Smooth muscle cell (in vitro differentiated cells): ENCODE results near the gene FGFR4. TPM values are rescaled to one million over a fixed set of nuclear protein-coding genes. Genes with fewer than 3 reads are reported as not detected.
A peak's percentile ranks its signal among the peaks of the same experiment; 100 is the strongest.

Source experiments
- DNase-seq: peaks from one replicate; lab custom pipeline; 2025; ENCODE audit not compliant: unreplicated experiment; lab: John Stamatoyannopoulos, UW
- H2AFZ ChIP-seq: fragments of 200-600 bp; sonication (generic); 2 replicates; pipeline ENCODE4 v1.6.0; 2016; ENCODE audit warnings: antibody characterized with exemption, low read depth, mild to moderate bottlenecking
- H3F3A ChIP-seq: fragments of 200-600 bp; sonication (generic); 2 replicates; pipeline ENCODE4 v1.6.0; 2017; ENCODE audit warnings: antibody characterized with exemption, low read depth
- H3K27ac ChIP-seq: fragments of 200-600 bp; sonication (generic); 2 replicates; pipeline ENCODE4 v1.5.1; 2016; ENCODE audit warnings: low read depth, mild to moderate bottlenecking
- H3K27me3 ChIP-seq: fragments of 200-600 bp; sonication (generic); 2 replicates; pipeline ENCODE4 v1.6.1; 2016; ENCODE audit warnings: low read depth, mild to moderate bottlenecking
- H3K36me3 ChIP-seq: fragments of 200-600 bp; sonication (generic); 2 replicates; pipeline ENCODE4 v1.5.1; 2016; ENCODE audit warnings: low read depth
- H3K4me1 ChIP-seq: fragments of 200-600 bp; sonication (generic); 2 replicates; pipeline ENCODE4 v1.5.1; 2016; ENCODE audit warnings: low read depth
- H3K4me2 ChIP-seq: fragments of 200-600 bp; sonication (generic); 2 replicates; pipeline ENCODE4 v1.6.0; 2016; ENCODE audit warnings: mild to moderate bottlenecking
- H3K4me3 ChIP-seq: fragments of 200-600 bp; sonication (generic); 2 replicates; pipeline ENCODE4 v1.5.1; 2016; ENCODE audit warnings: mild to moderate bottlenecking
- H3K79me2 ChIP-seq: fragments of 200-600 bp; sonication (generic); 2 replicates; pipeline ENCODE4 v1.6.0; 2016; ENCODE audit warnings: low read depth, mild to moderate bottlenecking
- H3K9ac ChIP-seq: fragments of 200-600 bp; sonication (generic); 2 replicates; pipeline ENCODE4 v1.6.0; 2016; ENCODE audit warnings: low read depth
- H3K9me3 ChIP-seq: fragments of 200-600 bp; sonication (generic); replicated peaks from 2 replicates; pipeline ENCODE4 v1.5.1; 2016; ENCODE audit warnings: low read depth
- H4K20me1 ChIP-seq: fragments of 200-600 bp; sonication (generic); 2 replicates; pipeline ENCODE4 v1.6.0; 2016; ENCODE audit warnings: low read depth
- WGBS: methylation state at CpG from one replicate; pipeline ENCODE4 v1.1.7; 2016; ENCODE audit warnings: low lambda C conversion rate; 5-methylcytosine and 5-hydroxymethylcytosine counted together
- polyA plus RNA-seq: library from polyadenylated mRNA; unstranded; fragments of >200 nt; fragmentation: Nextera tagmentation; extraction: Ambion mirVana; gene quantifications from 2 replicates; pipeline ENCODE4 v1.2.1, GENCODE V29; 2016
- total RNA-seq: library from RNA; depleted of rRNA; stranded (reverse); fragments of >200 nt; gene quantifications from 2 replicates; pipeline ENCODE4 v1.2.3, GENCODE V29; 2014
- TF ChIP-seq, protein P1 (sequence below): fragments of 200-600 bp; sonication (generic); IDR thresholded peaks from 2 replicates; pipeline ENCODE4 v1.5.1; 2017; ENCODE audit warnings: borderline replicate concordance, mild to moderate bottlenecking, antibody characterized with exemption; ENCODE audit not compliant: insufficient read depth, poor library complexity, severe bottlenecking

The FGFR4 gene
- total and polyA plus RNA-seq, 2 experiments from 2014 or later = 0.90 to 1.1 TPM

DNA sequence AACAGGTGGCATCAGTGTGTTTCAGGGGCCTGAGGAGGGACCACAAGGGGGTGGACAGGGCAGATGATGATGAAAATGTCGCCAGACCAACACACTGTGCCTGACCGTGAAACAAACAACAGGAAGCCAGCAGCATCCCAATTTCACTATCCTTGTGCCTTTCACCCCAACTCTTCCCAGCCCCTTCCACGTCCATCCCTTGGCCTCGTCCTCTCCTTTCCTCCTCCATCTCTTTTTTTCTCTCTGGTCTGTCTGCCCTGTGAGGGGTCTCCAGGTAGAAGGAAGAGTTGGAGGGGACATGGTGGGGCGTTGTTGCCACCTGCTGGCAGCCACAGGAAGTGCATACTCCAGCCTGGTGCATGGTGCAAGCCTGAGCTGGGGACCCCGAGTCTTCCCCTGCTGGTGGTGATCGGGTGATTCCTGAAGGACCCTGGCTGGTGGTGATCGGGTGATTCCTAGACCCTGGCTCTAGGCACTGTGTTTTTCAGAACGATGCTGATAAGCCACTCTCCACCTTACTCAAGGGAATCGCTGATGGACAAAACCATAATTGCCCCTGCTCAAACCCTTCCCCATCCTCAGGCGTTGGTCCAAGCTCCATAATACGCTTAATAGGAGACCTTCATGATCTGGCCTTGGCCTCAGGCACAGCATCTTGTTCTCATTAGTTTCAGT lies 25.1 kb downstream of the FGFR4 start:
- H3K4me3 ChIP-seq = no peak overlapping the region
- H4K20me1 ChIP-seq = no peaks in the 10 kb centered on the region
- no peaks in the 10 kb centered on the region for H3K9me3 ChIP-seq
- peak; percentile 20 for DNase-seq
- H3K9ac ChIP-seq = no peak overlapping the region
- H3K4me1 ChIP-seq = no peaks in the 10 kb centered on the region
- TF ChIP-seq, protein P1, sequence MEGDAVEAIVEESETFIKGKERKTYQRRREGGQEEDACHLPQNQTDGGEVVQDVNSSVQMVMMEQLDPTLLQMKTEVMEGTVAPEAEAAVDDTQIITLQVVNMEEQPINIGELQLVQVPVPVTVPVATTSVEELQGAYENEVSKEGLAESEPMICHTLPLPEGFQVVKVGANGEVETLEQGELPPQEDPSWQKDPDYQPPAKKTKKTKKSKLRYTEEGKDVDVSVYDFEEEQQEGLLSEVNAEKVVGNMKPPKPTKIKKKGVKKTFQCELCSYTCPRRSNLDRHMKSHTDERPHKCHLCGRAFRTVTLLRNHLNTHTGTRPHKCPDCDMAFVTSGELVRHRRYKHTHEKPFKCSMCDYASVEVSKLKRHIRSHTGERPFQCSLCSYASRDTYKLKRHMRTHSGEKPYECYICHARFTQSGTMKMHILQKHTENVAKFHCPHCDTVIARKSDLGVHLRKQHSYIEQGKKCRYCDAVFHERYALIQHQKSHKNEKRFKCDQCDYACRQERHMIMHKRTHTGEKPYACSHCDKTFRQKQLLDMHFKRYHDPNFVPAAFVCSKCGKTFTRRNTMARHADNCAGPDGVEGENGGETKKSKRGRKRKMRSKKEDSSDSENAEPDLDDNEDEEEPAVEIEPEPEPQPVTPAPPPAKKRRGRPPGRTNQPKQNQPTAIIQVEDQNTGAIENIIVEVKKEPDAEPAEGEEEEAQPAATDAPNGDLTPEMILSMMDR = peak; percentile 94
- WGBS = 41% methylated on average over 12 of the region's 12 CpGs
- H3K27ac ChIP-seq = no peak overlapping the region
- no peaks in the 10 kb centered on the region for H3F3A ChIP-seq
- H3K79me2 ChIP-seq = no peaks in the 10 kb centered on the region
- H3K27me3 ChIP-seq = no peaks in the 10 kb centered on the region
- H2AFZ ChIP-seq = no peak overlapping the region
- H3K4me2 ChIP-seq = no peak overlapping the region
- no peaks in the 10 kb centered on the region for H3K36me3 ChIP-seq

DNA sequence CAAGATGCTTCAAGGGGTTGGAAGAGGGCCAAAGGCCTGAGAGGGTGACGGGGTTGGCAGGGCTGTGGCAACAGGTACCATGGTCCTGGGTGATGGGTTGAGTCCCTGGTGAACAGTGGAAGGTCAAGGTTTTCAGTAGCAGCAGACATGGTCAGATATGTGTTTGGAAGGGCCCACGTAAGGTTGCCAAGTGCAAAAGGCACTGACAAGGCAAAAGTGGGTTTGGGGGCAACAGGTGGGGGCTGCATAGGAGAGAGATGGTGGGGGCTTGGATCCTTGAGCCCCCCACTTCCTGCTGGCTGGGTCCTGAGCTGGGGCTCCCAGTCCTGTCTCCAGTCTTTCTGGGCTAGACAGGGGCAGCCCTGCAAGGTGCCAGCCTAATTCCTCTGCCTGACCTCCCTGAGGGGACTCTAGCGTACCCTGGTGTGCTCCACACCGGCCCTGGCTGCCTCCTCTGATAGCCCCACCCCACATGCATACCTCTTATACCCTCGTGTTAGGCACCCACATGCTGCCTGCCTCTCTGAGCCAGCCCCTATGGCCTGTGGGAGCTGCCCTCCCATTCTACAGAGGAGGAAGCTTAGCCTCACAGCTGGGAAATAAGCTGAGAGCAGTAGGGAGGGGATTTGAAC lies 26.0 kb downstream of the FGFR4 start:
- Histone ChIP-seq H3K36me3 (no peaks in the 10 kb centered on the region), H3K4me3 (no peak overlapping the region), H4K20me1 (no peaks in the 10 kb centered on the region), H3K4me2 (no peak overlapping the region), H3K79me2 (no peaks in the 10 kb centered on the region), H2AFZ (no peak overlapping the region), H3K4me1 (no peaks in the 10 kb centered on the region), H3F3A (no peaks in the 10 kb centered on the region), H3K9me3 (no peaks in the 10 kb centered on the region), H3K27ac (no peak overlapping the region), H3K27me3 (no peaks in the 10 kb centered on the region), H3K9ac (no peak overlapping the region)
- no peak for DNase-seq
- 71% methylated on average over 5 of the region's 5 CpGs for WGBS
- TF ChIP-seq, protein P1 = no peak

DNA sequence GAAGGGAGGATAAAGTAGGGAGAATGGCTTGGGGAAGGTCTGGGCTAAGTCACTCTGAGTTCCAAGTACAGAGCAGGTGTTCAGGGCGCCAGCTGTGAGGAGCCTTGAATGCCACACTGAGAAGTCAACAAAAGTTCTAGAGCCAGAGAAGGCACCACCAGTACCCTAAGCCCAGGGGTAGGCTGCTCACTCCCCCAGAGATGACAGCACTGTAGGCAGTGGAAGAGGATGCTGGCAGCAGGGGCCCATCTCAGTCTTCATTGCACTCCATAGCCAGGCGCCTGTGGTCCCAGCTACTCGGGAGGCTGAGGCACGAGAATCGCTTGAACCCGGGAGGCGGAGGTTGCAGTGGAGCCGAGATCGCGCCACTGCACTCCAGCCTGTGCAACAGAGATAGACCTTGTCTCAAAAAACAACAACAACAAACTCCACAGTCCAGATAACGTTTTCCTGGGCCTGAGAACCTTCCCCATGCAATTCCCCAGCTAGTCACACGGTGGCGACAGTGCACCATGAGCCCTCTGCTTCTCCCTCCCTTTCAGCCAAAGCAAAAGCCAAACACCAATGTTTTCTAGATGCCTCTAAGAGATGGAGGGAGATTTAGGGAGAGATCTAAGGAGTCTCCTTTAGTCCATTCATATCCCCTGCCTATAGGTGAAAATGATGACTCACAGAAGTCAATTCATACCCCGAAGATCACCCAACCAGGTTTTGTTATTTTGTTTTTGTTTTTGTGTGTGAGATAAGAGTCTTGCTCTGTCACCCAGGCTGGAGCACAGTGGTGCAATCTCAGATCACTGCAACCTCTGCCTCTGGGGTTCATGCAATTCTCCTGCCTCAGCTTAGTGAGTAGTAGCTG lies 27.1 kb downstream of the FGFR4 start:
- H3K79me2 ChIP-seq = no peaks in the 10 kb centered on the region
- H3K36me3 ChIP-seq = no peaks in the 10 kb centered on the region
- peak; percentile 43 for DNase-seq
- no peaks in the 10 kb centered on the region for H4K20me1 ChIP-seq
- H3K4me3 ChIP-seq = no peak overlapping the region
- no peak overlapping the region for H3K4me2 ChIP-seq
- TF ChIP-seq, protein P1 = peak; percentile 98
- WGBS = 19% methylated on average over 14 of the region's 14 CpGs
- H3K9me3 ChIP-seq = no peaks in the 10 kb centered on the region
- H2AFZ ChIP-seq = no peak overlapping the region
- no peak overlapping the region for H3K27ac ChIP-seq
- H3K4me1 ChIP-seq = no peaks in the 10 kb centered on the region
- H3K27me3 ChIP-seq = no peaks in the 10 kb centered on the region
- H3K9ac ChIP-seq = no peak overlapping the region
- H3F3A ChIP-seq = no peaks in the 10 kb centered on the region
